Nephron (organoid): ENCODE measurements around the gene MYLIP.

Experiments used
- H3K27ac Mint-ChIP-seq, 3 experiments: 2 replicates each; pipeline ENCODE4 v1.8.0; 2020; ENCODE audit warnings: mixed read lengths in 3 of 3, mild to moderate bottlenecking in 2 of 3, moderate library complexity in 1 of 3
- H3K27me3 Mint-ChIP-seq: 2 replicates; pipeline ENCODE4 v1.8.0; 2021; ENCODE audit warnings: low read depth, mild to moderate bottlenecking, moderate library complexity, mixed read lengths
- H3K36me3 Mint-ChIP-seq: 2 replicates; pipeline ENCODE4 v1.8.0; 2020; ENCODE audit warnings: low read depth, mixed read lengths
- H3K4me1 Mint-ChIP-seq: 2 replicates; pipeline ENCODE4 v1.8.0; 2020; ENCODE audit warnings: mixed read lengths
- H3K4me3 Mint-ChIP-seq, 3 experiments: 2 replicates each; pipeline ENCODE4 v1.8.0; 2020; ENCODE audit warnings: mild to moderate bottlenecking in 3 of 3, mixed read lengths in 3 of 3, moderate library complexity in 2 of 3
- H3K9me3 Mint-ChIP-seq: 2 replicates; pipeline ENCODE4 v1.8.0; 2020; ENCODE audit warnings: mixed read lengths
- TF ChIP-seq, protein P1 (sequence below), 3 experiments: fragments of 200-600 bp; sonication (generic); IDR thresholded peaks; one replicate each; pipeline ENCODE4 v1.5.0; 2021; ENCODE audit warnings: antibody characterized with exemption in 3 of 3; ENCODE audit not compliant: unreplicated experiment in 3 of 3

The MYLIP gene

DNA sequence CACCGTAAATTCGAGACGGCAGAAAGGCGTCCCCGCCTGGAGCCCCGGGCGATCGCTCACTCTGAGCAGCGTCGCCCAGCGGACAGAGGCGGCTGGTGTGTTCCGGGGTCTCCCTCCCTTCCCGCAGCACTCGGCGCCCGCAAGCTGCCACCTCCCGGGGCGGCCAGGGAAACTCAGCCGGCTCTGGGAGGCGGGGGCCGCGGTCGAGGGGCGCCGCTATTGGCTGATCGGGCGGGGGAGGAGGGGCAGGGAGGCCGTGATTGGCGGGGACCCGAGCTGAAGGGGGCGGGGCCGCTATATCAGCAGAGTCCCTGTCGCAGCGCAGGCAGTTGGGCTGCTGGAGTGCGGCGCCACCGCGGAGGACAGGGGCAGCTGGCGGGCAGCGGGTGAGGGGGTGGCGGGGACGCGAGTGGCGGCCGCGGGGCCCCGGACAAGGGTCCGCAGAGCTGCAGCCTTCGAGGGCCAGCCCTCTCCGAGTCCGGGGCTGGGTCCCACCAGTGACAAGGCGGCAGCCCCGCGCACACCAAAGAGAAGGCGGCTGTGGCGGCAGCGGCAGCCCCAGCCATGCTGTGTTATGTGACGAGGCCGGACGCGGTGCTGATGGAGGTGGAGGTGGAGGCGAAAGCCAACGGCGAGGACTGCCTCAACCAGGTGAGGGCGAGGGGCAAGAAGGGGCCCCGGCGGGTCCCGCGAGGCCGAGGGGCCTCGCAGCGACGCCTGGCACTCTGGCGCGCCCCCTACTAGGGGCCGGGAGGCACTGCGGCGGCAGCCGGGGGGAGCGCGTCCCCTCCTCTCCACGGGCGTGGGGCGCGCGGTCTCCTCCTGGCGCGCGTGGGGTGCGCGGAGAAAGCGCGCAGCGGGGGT lies at the start of gene MYLIP:
Gene MYLIP (plus strand): TSS at position 328 of the 864 bp plus-strand sequence. CDS start 237 bp downstream, at position 565.
- TF ChIP-seq, protein P1, sequence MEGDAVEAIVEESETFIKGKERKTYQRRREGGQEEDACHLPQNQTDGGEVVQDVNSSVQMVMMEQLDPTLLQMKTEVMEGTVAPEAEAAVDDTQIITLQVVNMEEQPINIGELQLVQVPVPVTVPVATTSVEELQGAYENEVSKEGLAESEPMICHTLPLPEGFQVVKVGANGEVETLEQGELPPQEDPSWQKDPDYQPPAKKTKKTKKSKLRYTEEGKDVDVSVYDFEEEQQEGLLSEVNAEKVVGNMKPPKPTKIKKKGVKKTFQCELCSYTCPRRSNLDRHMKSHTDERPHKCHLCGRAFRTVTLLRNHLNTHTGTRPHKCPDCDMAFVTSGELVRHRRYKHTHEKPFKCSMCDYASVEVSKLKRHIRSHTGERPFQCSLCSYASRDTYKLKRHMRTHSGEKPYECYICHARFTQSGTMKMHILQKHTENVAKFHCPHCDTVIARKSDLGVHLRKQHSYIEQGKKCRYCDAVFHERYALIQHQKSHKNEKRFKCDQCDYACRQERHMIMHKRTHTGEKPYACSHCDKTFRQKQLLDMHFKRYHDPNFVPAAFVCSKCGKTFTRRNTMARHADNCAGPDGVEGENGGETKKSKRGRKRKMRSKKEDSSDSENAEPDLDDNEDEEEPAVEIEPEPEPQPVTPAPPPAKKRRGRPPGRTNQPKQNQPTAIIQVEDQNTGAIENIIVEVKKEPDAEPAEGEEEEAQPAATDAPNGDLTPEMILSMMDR (IDR thresholded peaks at IDR 0.05; ENCODE audit: unreplicated experiment in 3 of 3): peak; percentile 60 to 78 (median 75)
- H3K9me3 Mint-ChIP-seq: no peaks in the 10 kb centered on the region
- peaks cover 6% of the 10 kb centered on the region for H3K27me3 Mint-ChIP-seq
- H3K36me3 Mint-ChIP-seq: peaks cover 9% of the 10 kb centered on the region
- H3K27ac Mint-ChIP-seq: peak within 1 kb of the TSS; percentile 86 to 94 (median 92)
- H3K4me1 Mint-ChIP-seq: peaks cover 57% of the 10 kb centered on the region
- H3K4me3 Mint-ChIP-seq: peak within 1 kb of the TSS; percentile 93 to 99 (median 97)

DNA sequence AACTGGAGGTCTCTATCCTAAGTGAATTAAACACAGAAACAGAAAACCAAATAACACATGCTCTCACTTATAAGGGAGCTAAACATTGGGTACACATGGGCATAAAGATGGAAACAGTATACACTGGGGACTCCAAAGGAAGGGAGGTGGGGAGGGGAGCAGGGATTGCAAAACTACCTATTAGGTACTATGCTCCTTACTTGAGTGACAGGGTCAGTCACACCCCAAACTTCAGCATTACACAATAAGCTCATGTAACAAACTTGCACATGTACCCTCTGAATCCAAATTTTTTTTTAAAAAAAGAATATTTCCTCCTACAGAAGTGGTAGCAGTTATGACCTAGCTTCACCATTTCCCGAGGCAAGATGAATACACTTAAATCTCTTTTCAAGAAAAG lies 49.5 kb upstream of the MYLIP start:
- peaks cover 3% of the 10 kb centered on the region for H3K9me3 Mint-ChIP-seq
- no peaks in the 10 kb centered on the region for H3K36me3 Mint-ChIP-seq
- no peaks in the 10 kb centered on the region for H3K27me3 Mint-ChIP-seq
- H3K4me1 Mint-ChIP-seq: peaks cover 5% of the 10 kb centered on the region
- TF ChIP-seq, protein P1 (IDR thresholded peaks at IDR 0.05; ENCODE audit: unreplicated experiment in 3 of 3): no peak
- no peak overlapping the region for H3K27ac Mint-ChIP-seq
- no peak overlapping the region for H3K4me3 Mint-ChIP-seq

DNA sequence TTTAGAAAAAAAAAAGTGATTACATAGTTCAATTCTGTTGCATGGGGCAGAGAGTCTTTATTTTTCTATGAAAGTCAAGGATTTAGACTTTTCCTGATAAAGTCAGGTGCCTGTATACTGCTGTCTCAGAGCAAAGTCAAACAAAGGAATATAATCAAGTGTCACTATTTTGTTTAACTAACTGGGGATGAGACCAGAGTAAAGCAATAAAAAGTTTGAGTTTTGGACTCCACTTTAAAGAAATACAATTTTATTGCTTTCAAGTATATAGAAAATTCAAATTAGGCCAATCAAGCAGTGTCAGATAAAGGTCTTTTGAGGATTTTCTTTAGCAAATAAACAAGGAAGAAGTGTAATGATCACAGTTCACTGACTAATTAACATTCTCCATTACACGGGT lies 48.7 kb upstream of the MYLIP start:
- TF ChIP-seq, protein P1 (IDR thresholded peaks at IDR 0.05; ENCODE audit: unreplicated experiment in 3 of 3): no peak
- Mint-ChIP-seq H3K27me3 (no peaks in the 10 kb centered on the region), H3K4me1 (no peaks in the 10 kb centered on the region), H3K9me3 (peaks cover 5% of the 10 kb centered on the region), H3K36me3 (no peaks in the 10 kb centered on the region), H3K27ac (no peak overlapping the region), H3K4me3 (no peak overlapping the region)

DNA sequence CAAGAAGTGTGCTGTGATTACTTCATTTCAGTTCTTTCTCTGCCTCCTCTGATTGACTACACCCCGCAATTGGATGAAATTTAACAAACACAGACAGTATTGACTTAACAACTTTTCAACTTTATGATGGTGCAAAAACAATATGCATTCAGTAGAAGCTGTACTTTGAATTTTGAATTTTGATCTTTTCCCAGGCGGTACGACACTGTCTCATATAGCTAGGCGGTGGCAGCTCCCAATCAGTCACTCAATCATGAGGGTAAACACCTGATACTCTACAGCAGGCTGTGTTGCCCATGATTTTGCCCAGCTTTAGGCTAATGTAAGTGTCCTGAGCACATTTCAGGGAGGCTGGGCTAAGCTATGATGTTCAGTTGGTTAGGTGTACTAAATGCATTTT lies 47.6 kb upstream of the MYLIP start:
- Mint-ChIP-seq H3K27me3 (no peaks in the 10 kb centered on the region), H3K36me3 (no peaks in the 10 kb centered on the region), H3K4me3 (no peak overlapping the region), H3K9me3 (peaks cover 5% of the 10 kb centered on the region), H3K27ac (no peak overlapping the region), H3K4me1 (no peaks in the 10 kb centered on the region)
- TF ChIP-seq, protein P1 (IDR thresholded peaks at IDR 0.05; ENCODE audit: unreplicated experiment in 3 of 3): no peak

DNA sequence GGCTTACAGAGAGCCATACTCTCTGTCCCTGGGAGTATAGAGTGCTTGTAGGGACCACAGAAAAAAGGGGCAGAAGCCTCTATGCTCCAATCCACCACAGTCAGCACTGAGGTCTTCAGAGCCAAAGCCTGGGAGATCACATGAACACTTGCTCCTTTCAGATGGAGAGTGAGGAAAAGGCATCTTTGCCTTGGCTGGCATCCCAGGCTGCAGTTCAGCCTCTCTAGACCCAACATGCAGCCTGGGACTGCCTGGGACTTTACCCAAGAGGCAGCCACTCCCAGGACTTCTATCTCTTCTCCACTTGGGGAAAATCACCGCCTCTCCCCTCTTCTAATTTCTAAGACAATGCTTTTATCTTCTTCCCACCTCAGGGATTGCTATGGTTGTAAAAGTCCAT lies 46.5 kb upstream of the MYLIP start:
- TF ChIP-seq, protein P1 (IDR thresholded peaks at IDR 0.05; ENCODE audit: unreplicated experiment in 3 of 3): no peak
- H3K27me3 Mint-ChIP-seq: no peaks in the 10 kb centered on the region
- H3K4me1 Mint-ChIP-seq: no peaks in the 10 kb centered on the region
- H3K4me3 Mint-ChIP-seq: no peak overlapping the region
- no peaks in the 10 kb centered on the region for H3K36me3 Mint-ChIP-seq
- peaks cover 5% of the 10 kb centered on the region for H3K9me3 Mint-ChIP-seq
- H3K27ac Mint-ChIP-seq: no peak overlapping the region

DNA sequence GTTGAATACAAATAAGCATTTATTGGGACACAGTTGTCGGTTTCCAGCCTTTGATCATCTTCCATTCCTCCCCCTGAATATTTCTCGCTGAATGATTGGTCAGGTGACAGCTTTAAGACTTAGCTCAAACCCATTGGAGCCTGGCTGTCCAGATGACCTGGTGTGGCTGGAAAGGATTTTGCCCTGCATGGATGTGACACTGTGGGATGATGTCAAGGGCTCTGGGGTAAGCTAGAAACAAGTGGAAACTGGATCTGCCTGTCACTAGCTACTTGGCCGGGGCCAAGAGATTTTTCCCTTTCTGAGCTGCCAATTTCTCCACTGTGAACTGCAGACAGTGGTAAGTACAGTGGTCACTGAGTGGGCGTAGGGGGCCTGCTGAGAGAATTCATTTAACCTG lies 41.9 kb upstream of the MYLIP start:
- Mint-ChIP-seq H3K27ac (no peak overlapping the region), H3K4me3 (no peak overlapping the region), H3K36me3 (no peaks in the 10 kb centered on the region), H3K4me1 (no peaks in the 10 kb centered on the region), H3K9me3 (peaks cover 5% of the 10 kb centered on the region), H3K27me3 (peaks cover 2% of the 10 kb centered on the region)
- TF ChIP-seq, protein P1 (IDR thresholded peaks at IDR 0.05; ENCODE audit: unreplicated experiment in 3 of 3): no peak
